Stimulated activated CD8-positive, alpha-beta memory T cell treated with anti-CD3 and anti-CD28 coated beads, Interleukin-12 subunit alpha, Interleukin-12 subunit beta, amount 100 ng/mL, for 24 hours (primary cell): ENCODE data around the gene OR6X1.
"Not testable (repeated sequence)": the region's sequence is repeated elsewhere in the genome, so short reads cannot be mapped to it uniquely, and the experiment has no call there.

Experiments
- DNase-seq: peaks from one replicate; pipeline ENCODE4 v3.0.0-alpha.2; 2020; ENCODE audit errors: extremely low read depth

The OR6X1 gene

GRCh38 chr11:123753110-123753509 is 1.2 kb downstream of the OR6X1 start:
- no peak for DNase-seq

- DNase-seq: no peak
Observed at GRCh38 chr11:123751781-123752180, 2.5 kb downstream of the OR6X1 start.

GRCh38 chr11:123748349-123748748 is 6.0 kb downstream of the OR6X1 start:
- DNase-seq: not testable (repeated sequence)

- no peak for DNase-seq
Observed at GRCh38 chr11:123745764-123746451, 8.4 kb downstream of the OR6X1 start.

- no peak for DNase-seq
Observed at GRCh38 chr11:123742724-123743120, 11.6 kb downstream of the OR6X1 start.

GRCh38 chr11:123742031-123742723 is 12.1 kb downstream of the OR6X1 start:
- no peak for DNase-seq

DNA sequence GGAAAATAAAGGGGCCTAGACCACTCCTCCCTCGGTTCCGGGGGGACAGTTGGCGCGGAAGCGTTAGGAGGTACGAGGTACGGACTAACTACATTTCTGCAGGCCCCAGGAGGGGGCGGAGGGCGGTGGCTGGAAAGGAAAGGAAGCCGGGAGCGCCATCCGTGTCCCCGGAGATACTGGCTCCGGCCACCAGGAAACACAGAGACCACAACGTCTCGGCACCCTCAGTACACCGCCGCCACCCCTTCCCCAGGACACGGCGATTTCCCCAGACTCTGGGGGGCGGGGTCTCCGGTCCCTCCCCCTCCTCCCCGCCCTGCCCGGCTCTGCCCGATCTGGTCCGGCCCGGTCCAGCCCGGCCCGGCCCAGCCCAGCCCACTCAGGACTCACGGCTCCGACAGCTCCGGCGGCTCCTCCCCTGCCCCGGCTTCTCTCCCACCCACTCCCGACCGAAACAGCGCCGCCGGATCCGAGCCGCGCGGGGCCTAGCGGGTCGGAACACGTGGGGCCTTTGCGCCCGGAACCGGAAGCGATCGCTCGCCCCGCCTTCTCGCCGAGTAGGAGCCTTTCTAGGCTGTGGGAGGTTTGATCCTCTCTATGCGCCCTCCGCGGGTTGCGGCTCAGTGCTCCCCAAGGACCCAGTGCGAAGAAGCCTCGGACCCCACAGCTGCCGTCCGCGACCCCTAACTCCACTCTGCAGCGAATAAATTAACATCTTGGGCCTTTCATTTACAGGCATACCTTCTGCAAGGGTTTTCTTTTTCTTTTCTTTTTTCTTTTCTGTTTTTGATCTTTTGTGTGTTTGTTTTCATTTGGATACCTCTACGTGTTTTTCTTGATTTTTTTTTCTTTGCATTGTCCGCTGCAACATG is 12.9 kb downstream of the OR6X1 start, which contains the start of gene ZNF202:
ZNF202 (minus strand) TSS at position 502 of the 872 bp plus-strand sequence. CDS start 10,772 bp downstream, outside the sequence.
- DNase-seq: peak; percentile 79

DNA sequence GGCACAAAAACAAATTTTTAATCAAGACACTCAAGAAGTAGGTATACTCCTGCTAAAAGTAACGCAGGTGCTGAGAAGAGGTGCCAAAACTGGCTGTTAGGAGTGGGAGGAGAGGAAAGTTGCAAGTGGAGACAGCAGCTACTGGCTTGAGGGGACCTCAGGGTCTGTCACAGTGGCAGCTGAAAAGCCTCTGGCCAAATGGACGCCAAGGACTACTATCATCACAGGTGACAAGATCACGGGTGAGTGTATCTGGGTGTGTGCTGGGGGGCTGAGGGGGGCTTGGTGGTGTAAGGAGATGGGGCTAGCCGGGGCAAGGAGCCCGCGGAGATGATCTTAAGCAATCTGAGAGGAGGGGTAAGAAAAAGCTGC is 13.5 kb downstream of the OR6X1 start:
- DNase-seq: no peak

GRCh38 chr11:123738374-123738773 is 15.9 kb downstream of the OR6X1 start:
- no peak for DNase-seq

DNA sequence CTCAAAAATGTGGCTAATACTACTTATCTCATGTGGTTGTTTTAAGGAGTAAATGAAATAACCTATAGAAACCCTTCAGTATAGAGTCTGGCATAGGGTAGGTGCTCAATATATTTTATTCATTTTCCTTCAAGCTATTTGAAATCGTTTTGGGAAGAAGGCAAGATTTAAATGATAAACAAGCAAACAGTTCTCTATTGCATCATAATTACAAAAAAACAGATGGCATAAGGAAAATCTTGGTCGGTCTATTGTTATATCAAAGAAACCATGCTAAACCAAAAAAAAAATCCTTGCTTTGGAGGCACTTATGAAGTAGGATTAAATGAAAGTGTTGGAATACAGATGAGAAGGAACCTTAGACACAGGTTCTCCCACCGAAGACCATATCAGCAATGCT is 17.5 kb downstream of the OR6X1 start:
- no peak for DNase-seq

DNA sequence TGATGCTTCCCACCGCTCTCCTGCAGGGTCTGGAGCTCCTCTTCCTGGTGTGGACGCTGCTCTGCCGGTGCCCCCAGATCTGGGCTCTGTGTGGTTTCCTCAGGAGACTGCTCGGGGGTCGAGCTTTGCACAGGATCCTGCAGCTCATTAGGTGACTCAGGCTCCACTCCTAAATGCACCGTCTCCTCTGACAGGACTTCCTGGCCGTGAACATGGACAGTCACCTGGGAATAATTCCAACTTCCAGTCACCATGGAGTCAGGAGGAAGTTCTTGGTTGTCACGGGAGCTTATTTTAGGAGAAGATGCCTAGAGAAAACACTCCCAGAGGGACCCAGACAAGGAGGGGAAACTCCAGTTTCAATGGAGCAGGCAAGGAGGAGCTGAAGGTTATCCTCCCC is 24.7 kb downstream of the OR6X1 start:
- DNase-seq: no peak

- no peak for DNase-seq
Observed at GRCh38 chr11:123725995-123726655, 28.2 kb downstream of the OR6X1 start.

- no peak for DNase-seq
Observed at GRCh38 chr11:123719452-123719851, 34.9 kb downstream of the OR6X1 start.

- no peak for DNase-seq
Observed at GRCh38 chr11:123718469-123718868, 35.8 kb downstream of the OR6X1 start.

DNA sequence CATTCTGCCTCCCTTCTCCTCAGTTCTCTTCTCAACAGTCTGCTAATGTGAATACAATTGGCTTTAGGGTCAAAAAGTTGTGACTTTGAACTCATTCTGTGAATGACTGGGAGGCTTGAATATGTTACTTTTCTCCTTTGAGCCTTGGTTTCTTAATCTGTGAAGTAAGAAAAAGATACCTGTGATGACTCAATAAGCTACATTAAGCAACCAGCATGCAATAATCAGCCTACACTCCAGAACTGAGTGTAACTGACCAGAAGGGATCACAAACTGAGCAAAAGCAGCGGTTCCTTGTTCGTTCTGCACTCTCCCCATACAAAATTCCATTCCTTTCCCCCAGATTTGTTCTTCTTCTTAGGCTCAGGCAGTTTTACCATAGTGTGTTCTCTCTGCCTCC is 36.3 kb downstream of the OR6X1 start:
- no peak for DNase-seq

GRCh38 chr11:123712627-123713026 is 41.7 kb downstream of the OR6X1 start:
- not testable (repeated sequence) for DNase-seq

GRCh38 chr11:123707606-123708205 is 46.6 kb downstream of the OR6X1 start:
- DNase-seq: no peak

GRCh38 chr11:123707206-123707605 is 47.1 kb downstream of the OR6X1 start:
- DNase-seq: no peak

- no peak for DNase-seq
Observed at GRCh38 chr11:123704341-123704740, 50.0 kb downstream of the OR6X1 start.
